GM18951 (cell line): ENCODE measurements around the gene DZIP1L.

Experiments
- POLR2A ChIP-seq: IDR thresholded peaks from 4 replicates; pipeline ENCODE4 v1.6.1; 2011; ENCODE audit warnings: mild to moderate bottlenecking; ENCODE audit not compliant: insufficient read length, insufficient read depth; ENCODE audit errors: extremely low read depth
- in situ Hi-C: fragments of 300-500 bp; cut with MboI; formaldehyde crosslinking; loops from one replicate; pipeline ENCODE4 v1.12.0; 2022; ENCODE audit warnings: low sequenced_read_pairs, mixed read lengths, inconsistent platforms; ENCODE audit not compliant: unreplicated experiment

The DZIP1L gene

GRCh38 chr3:138051947-138052802 is 63.2 kb downstream of the DZIP1L start:
- in situ Hi-C loops = loop anchor here (25.0 kb wide), 1 partner anchor 940 kb away; no protein-coding TSS in a partner anchor
- no peak for TF ChIP-seq POLR2A

- in situ Hi-C loops = no loop called here
- no peak for TF ChIP-seq POLR2A
Measured at GRCh38 chr3:138049157-138049919, 66.1 kb downstream of the DZIP1L start.

GRCh38 chr3:138047596-138048158 is 67.7 kb downstream of the DZIP1L start:
- no peak for TF ChIP-seq POLR2A
- in situ Hi-C loops = no loop called here

GRCh38 chr3:138046955-138047354 is 68.5 kb downstream of the DZIP1L start:
- in situ Hi-C loops = no loop called here

GRCh38 chr3:138046085-138046484 is 69.3 kb downstream of the DZIP1L start:
- in situ Hi-C loops = no loop called here
- TF ChIP-seq POLR2A = no peak

More at GRCh38 chr3:138046955-138047354, 68.5 kb downstream of the DZIP1L start:
- TF ChIP-seq POLR2A = no peak

GRCh38 chr3:138043266-138044029 is 72.0 kb downstream of the DZIP1L start:
- TF ChIP-seq POLR2A = no peak
- in situ Hi-C loops = no loop called here

- no peak for TF ChIP-seq POLR2A
- in situ Hi-C loops = no loop called here
Measured at GRCh38 chr3:138042043-138042442, 73.4 kb downstream of the DZIP1L start.

GRCh38 chr3:138038725-138039462 is 76.5 kb downstream of the DZIP1L start:
- no peak for TF ChIP-seq POLR2A
- in situ Hi-C loops = no loop called here

- in situ Hi-C loops = no loop called here
- no peak for TF ChIP-seq POLR2A
Measured at GRCh38 chr3:138036572-138036971, 78.8 kb downstream of the DZIP1L start.

GRCh38 chr3:138034918-138035317 is 80.5 kb downstream of the DZIP1L start:
- in situ Hi-C loops = no loop called here
- TF ChIP-seq POLR2A = no peak

- TF ChIP-seq POLR2A = no peak
- in situ Hi-C loops = no loop called here
Measured at GRCh38 chr3:138033202-138033691, 82.2 kb downstream of the DZIP1L start.

GRCh38 chr3:138032567-138032966 is 82.8 kb downstream of the DZIP1L start:
- in situ Hi-C loops = no loop called here
- no peak for TF ChIP-seq POLR2A
